ENCODE results near the gene PDE7B.

Gene PDE7B

DNA sequence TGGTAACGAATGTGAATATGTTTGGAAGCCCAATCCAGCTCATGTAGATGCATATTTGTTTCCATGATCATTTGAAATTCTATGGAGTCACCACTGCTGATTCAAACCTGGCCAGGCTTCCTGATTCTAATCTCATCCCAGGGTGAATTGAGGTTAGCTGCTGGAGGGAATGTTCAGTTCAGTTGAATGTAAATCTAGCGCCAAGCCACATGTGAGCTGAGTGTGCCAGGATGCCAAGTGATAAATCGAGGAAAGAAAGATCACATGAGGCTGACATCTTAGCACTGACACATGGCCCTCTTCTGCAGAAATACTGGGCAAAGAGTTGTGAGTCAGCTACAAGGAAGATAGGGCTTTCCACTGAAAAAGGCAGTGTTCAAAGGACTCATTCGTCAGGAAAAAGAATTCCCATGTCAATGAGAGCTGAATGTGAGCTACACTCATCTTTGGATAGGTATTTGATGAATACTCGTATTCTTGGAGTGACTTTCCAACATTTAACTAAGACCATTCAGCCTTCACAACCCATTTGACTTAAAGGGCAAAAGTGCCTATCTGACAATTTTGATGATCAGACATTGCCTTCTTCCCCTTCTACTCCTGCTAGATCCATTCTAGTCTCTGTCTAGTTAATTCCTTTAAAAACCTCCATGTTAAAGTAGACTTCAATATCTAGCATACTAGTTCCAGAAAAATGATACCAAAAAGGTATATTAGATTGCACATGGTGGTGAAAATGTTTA is 226.5 kb downstream of the PDE7B start:
- Histone ChIP-seq H3K4me3 (replicated peaks; ENCODE audit: low read depth, low read length) (no peak overlapping the region), H3K36me3 (ENCODE audit: control insufficient read depth, insufficient read depth, low read length) (no peaks in the 10 kb centered on the region), H3K27me3 (replicated peaks; ENCODE audit: control insufficient read depth, insufficient read depth, low read length) (0 out of 2 replicates have a peak, but pooled peaks cover 2% of the 10 kb centered on the region)
- DNase-seq (ENCODE audit: extremely low read depth, insufficient read length), result no peak
- TF ChIP-seq, protein P1, sequence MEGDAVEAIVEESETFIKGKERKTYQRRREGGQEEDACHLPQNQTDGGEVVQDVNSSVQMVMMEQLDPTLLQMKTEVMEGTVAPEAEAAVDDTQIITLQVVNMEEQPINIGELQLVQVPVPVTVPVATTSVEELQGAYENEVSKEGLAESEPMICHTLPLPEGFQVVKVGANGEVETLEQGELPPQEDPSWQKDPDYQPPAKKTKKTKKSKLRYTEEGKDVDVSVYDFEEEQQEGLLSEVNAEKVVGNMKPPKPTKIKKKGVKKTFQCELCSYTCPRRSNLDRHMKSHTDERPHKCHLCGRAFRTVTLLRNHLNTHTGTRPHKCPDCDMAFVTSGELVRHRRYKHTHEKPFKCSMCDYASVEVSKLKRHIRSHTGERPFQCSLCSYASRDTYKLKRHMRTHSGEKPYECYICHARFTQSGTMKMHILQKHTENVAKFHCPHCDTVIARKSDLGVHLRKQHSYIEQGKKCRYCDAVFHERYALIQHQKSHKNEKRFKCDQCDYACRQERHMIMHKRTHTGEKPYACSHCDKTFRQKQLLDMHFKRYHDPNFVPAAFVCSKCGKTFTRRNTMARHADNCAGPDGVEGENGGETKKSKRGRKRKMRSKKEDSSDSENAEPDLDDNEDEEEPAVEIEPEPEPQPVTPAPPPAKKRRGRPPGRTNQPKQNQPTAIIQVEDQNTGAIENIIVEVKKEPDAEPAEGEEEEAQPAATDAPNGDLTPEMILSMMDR (IDR thresholded peaks at IDR 0.05; ENCODE audit: insufficient read depth, low read length, poor library complexity, severe bottlenecking), result no peak

DNA sequence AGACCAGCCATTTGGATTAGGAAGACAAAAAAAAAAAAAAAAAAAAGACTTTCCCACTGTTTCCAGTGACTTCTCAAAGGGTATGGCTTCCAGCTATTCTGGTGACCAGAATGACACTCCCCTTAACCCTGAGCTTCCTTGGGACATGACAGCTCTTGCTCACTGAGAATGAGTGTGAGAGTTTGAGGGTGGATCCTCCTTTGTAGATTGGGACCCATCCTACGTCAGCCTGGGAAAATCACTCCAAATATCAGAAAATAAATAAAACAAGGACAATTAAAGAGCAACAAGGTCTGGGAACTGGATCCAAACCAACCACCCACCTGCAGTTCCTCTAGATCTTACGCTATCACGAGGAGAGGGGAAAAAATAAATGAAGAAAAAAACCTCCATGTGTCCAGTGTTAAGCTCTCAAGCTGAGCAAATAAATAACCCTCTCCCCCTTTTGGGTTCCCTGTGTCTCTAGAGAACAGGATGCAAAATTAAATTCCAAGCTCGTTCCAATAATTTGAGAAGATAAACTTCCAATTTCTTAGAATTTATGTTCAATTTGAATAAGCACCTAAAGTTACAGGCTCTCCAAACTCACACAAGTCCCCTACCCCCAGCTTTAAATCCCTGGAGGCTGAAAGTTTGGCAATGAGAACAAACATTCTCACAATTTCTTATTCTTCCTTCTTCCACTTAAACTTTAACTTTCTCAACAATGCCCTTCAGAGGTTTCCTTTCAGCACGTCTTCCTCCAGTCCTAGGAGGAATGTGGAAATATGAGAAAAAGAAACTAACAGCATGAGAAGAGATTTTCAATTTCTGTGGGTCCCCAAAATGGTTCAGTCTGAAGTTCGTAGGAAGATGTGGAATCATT is 228.4 kb downstream of the PDE7B start:
- TF ChIP-seq, protein P1 (IDR thresholded peaks at IDR 0.05; ENCODE audit: insufficient read depth, low read length, poor library complexity, severe bottlenecking), result no peak
- no peak for DNase-seq (ENCODE audit: extremely low read depth, insufficient read length)
- Histone ChIP-seq H3K27me3 (replicated peaks; ENCODE audit: control insufficient read depth, insufficient read depth, low read length) (0 out of 2 replicates have a peak, but pooled peaks cover 2% of the 10 kb centered on the region), H3K4me3 (replicated peaks; ENCODE audit: low read depth, low read length) (no peak overlapping the region), H3K36me3 (ENCODE audit: control insufficient read depth, insufficient read depth, low read length) (no peaks in the 10 kb centered on the region)

DNA sequence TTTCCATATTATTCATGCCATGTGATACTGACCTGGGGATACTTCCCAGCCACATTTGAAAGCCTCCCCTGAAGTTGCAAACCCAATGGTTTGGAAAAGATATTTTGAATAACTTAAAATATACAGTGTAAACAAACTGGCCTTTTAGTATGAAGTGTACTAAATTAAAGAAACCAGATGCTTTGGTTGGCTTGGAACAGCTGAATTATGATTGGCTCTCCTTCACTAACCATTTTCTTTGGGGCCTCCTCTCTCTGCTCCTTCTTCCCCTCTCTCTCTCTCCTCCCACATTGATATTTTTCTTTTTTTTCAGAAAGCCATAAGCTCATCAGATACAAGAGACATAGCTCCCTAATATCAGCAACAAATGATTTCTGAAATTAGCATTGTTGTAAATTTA is 232.0 kb downstream of the PDE7B start:
- Histone ChIP-seq H3K4me3 (replicated peaks; ENCODE audit: low read depth, low read length) (no peak overlapping the region), H3K36me3 (ENCODE audit: control insufficient read depth, insufficient read depth, low read length) (no peaks in the 10 kb centered on the region), H3K27me3 (replicated peaks; ENCODE audit: control insufficient read depth, insufficient read depth, low read length) (0 out of 2 replicates have a peak, but pooled peaks cover 2% of the 10 kb centered on the region)
- TF ChIP-seq, protein P1 (IDR thresholded peaks at IDR 0.05; ENCODE audit: insufficient read depth, low read length, poor library complexity, severe bottlenecking), result no peak
- DNase-seq (ENCODE audit: extremely low read depth, insufficient read length), result no peak

DNA sequence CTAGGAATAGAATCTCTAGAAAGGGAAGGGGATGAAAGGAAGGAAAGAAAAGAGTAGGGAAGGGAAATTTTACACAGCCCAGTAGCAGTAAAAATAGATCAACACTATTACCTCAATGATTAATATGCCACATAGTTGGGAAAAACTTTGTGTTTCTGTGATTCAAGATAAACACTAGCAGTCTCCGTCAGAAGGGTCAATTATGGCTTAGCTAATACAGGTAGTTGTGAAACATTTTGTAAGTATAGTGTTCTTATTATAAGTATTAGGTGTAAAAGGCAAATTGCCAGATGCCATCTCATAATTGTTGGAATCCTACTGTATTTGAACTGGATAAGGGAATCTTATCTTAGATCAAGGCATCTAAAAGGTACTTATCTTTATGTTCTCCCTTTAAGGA is 232.9 kb downstream of the PDE7B start:
- DNase-seq (ENCODE audit: extremely low read depth, insufficient read length), result no peak
- H3K4me3 ChIP-seq (replicated peaks; ENCODE audit: low read depth, low read length), result no peak overlapping the region
- H3K27me3 ChIP-seq (replicated peaks; ENCODE audit: control insufficient read depth, insufficient read depth, low read length), result 0 out of 2 replicates have a peak, but pooled peaks cover 2% of the 10 kb centered on the region
- H3K36me3 ChIP-seq (ENCODE audit: control insufficient read depth, insufficient read depth, low read length), result no peaks in the 10 kb centered on the region
- TF ChIP-seq, protein P1 (IDR thresholded peaks at IDR 0.05; ENCODE audit: insufficient read depth, low read length, poor library complexity, severe bottlenecking), result no peak

DNA sequence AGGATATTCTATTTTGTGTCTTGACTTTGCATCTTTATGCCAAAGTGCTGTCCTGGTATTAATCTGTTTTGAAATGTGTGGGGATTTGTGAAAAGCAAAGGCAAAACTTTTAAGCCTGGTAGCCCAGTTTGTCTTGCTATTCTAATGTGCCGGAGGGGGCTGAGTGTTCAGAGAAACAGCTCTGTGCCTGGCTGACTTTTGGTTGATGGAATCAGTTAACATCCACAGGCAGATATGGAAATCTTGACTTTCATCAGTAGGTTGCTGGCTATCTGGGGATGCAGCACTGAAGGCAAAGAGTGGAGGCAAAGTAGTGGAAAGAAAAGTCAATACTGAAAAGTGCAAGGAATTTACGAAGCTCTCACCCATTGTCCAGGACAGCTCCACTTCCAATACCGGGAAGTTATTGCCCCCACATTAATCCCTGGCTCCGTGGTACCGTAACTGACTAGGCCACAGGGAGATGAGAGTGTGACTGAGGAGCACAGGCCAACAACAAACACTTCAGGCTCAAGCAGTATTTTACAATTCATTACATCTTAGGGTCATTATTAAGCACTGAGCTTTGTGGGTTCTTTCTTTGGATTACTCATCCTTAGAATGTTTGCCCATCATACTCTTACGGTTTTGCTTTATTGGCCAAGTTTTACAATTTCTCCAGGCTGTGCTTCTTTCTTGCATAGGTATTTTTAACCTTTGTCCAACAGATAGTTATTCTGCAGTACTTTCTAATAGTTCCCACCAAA is 234.0 kb downstream of the PDE7B start:
- TF ChIP-seq, protein P1 (IDR thresholded peaks at IDR 0.05; ENCODE audit: insufficient read depth, low read length, poor library complexity, severe bottlenecking), result no peak
- Histone ChIP-seq H3K4me3 (replicated peaks; ENCODE audit: low read depth, low read length) (no peak overlapping the region), H3K36me3 (ENCODE audit: control insufficient read depth, insufficient read depth, low read length) (no peaks in the 10 kb centered on the region), H3K27me3 (replicated peaks; ENCODE audit: control insufficient read depth, insufficient read depth, low read length) (0 out of 2 replicates have a peak, but pooled peaks cover 2% of the 10 kb centered on the region)
- DNase-seq (ENCODE audit: extremely low read depth, insufficient read length), result no peak

Measured in GM06990 (cell line).